Measurements from ENCODE around the gene LRP1.
"Not testable (repeated sequence)": the region's sequence is repeated elsewhere in the genome, so short reads cannot be mapped to it uniquely, and the experiment has no call there.

The LRP1 gene

GRCh38 chr12:57118711-57119271 is 9.5 kb upstream of the LRP1 start:
- H3K4me3 ChIP-seq (ENCODE audit: low read depth, low read length), result no peak overlapping the region
- no peak for TF ChIP-seq CTCF (IDR thresholded peaks at IDR 0.05; ENCODE audit: low read depth, low read length)

DNA sequence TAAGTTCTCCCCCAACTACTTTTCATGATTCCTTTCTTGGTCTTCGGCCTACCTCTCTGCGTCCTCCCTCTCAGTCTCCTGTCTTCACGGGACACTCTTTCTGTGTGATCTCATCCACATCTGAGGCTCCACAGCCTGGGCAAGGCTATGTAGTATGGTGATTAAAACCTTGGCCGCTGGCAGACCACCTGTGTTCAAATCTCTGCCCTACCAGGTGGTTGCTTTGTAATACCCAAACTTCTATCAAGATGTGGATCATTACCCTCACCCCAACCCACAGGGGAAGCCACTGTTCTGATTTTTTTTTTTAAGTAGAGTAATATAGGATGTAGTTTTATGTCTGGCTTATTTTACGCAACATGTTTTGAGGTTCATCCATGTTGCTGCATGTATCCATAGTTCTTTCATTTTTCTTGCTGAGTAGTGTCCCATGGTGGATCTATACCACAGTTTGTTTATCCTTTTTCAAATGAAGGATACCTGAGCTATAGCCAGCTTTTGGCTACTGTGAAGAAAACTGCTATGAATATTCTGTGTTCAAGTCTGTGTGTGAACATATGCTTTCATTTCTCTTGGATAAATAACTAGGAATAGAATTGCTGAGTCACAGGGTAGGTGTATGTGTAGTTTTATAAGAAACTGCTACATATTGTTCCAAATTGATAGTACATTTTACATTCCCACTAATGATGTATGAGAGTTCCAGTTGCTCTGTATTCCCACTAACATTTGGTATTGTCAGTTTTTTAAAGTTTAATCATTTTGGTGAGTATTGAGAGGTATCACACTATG is 8.8 kb upstream of the LRP1 start:
- no peak overlapping the region for H3K4me3 ChIP-seq (ENCODE audit: low read depth, low read length)

DNA sequence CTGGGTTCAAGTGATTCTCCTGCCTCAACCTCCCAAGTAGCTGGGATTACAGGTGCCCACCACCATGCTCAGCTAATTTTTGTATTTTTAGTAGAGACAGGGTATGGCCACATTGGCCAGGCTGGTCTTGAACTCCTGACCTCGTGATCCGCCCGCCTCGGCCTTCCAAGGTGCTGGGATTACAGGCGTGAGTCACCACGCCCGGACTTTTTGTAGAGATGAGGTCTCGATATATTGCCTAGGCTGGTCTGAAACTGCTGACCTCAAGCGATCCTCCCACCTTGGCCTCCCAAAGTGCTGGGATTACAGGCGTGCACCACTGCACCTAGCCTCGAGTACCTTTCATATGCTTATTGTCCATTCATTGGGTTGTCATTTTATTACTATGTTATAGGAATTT is 7.6 kb upstream of the LRP1 start:
- H3K4me3 ChIP-seq (ENCODE audit: low read depth, low read length), result not testable (repeated sequence)

More for the DNA sequence above, 8.8 kb upstream of the LRP1 start:
- TF ChIP-seq CTCF (IDR thresholded peaks at IDR 0.05; ENCODE audit: low read depth, low read length), result no peak

DNA sequence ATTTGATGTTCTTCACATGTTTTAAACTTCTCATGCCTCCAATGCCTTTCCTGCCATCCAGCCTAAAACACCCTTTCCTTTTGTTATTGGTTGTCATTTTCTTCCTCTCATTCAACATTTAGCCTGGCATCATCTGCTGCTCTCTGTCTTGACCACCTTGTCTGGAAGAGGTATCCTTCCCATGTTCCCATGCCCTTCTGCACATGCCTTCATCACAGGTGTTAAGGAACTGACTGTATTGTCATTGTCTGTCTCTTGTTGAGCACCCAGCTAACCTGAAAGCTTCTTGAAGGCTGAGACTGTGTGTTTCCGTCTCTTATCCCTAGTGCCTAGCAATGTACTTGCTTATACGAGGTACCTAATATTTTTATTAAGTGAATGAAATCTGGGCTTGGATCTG is 4.5 kb upstream of the LRP1 start:
- no peak overlapping the region for H3K4me3 ChIP-seq (ENCODE audit: low read depth, low read length)
- TF ChIP-seq CTCF (IDR thresholded peaks at IDR 0.05; ENCODE audit: low read depth, low read length), result no peak

GRCh38 chr12:57124261-57124877 is 3.9 kb upstream of the LRP1 start:
- TF ChIP-seq CTCF (IDR thresholded peaks at IDR 0.05; ENCODE audit: low read depth, low read length), result peak; percentile 94
- no peak overlapping the region for H3K4me3 ChIP-seq (ENCODE audit: low read depth, low read length)

DNA sequence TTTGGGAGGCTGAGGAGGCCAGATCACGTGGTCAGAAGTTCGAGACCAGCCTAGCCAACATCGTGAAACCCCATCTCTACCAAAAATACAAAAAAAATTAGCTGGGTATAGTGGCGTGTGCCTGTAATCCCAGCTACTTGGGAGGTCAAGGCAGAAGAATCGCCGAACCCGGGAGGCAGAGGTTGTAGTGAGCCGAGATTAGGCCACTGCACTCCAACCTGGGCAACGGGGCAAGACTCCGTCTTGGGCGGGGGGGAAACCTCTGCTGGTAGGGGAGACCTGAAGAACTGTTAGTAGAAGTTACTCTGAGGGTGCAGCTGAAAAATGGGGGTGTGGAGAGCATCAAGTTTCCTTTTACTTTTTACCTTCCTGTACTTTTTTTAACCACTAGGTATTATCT is 2.2 kb upstream of the LRP1 start:
- no peak for TF ChIP-seq CTCF (IDR thresholded peaks at IDR 0.05; ENCODE audit: low read depth, low read length)
- no peak overlapping the region for H3K4me3 ChIP-seq (ENCODE audit: low read depth, low read length)

DNA sequence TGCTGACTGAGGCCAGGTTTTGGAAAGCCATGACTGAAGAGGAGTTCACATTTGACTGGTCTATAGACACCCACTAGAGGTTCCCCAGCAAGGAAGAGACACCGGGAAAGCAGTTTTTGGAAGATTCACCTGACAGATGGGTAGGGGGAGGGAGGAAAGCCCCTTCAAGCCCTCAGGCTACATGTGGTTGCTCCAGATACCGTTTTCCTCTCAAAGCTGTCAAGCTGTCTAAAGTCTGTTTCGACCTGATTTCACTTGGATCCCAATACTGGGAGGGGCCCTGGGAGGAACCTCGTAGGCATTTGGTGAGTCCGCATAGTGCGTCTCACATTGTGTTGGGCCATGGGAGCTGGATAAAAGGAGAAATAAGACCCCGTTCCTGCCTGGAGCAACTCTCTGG is 1.7 kb upstream of the LRP1 start:
- H3K4me3 ChIP-seq (ENCODE audit: low read depth, low read length), result no peak overlapping the region
- TF ChIP-seq CTCF (IDR thresholded peaks at IDR 0.05; ENCODE audit: low read depth, low read length), result no peak
